Putamen (tissue), 1 donor: ENCODE results near the gene ANKFN1.

ENCODE experiments used
- DNase-seq: peaks from one replicate; pipeline ENCODE4 v3.0.0-alpha.2; 2016; ENCODE audit warnings: low spot score

Gene ANKFN1

DNA sequence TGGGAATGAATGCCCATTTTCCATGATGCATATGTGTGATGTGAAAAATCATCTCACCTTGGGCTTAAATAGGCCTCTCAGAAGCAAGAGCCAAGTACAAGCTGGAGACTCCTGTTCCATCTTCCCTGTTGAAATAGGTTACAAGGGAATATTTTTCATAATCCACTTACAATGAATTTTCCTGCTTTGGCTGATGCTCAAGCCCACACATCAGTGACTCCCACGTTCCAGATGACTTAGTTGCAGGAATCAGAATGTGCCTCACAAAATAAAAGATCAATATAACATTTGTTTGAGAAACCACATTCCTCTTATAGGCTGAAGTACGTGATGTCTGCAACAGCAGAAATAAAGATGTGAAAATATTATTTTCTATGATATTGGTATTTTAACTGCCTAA lies 24.1 kb downstream of the ANKFN1 start:
- no peak for DNase-seq

GRCh38 chr17:56178203-56178602 lies 24.9 kb downstream of the ANKFN1 start:
- DNase-seq, result no peak

- DNase-seq, result no peak
Observed at GRCh38 chr17:56182081-56182480, 28.8 kb downstream of the ANKFN1 start.

GRCh38 chr17:56184650-56185049 lies 31.4 kb downstream of the ANKFN1 start:
- no peak for DNase-seq

GRCh38 chr17:56185491-56186221 lies 32.4 kb downstream of the ANKFN1 start:
- no peak for DNase-seq

- DNase-seq, result no peak
Observed at GRCh38 chr17:56186222-56186786, 33.0 kb downstream of the ANKFN1 start.

DNA sequence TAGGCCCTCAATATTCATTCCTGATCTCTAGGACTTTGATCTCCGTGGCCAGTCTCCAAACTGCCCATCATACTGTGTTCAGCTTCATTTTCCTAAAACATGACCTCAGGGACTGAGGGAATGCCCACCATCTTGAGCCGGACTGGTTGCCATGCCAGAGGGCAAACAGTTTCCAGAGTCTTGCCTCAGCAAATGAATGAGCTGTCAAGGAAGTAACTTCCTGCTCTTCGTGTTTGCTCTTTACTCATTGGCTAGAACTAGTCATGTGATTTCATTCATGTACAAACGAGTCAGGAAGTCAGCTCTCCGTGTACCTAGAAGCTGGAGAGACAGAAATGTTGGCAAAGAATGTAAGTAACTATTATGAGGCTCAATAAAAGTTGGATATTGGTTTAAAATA lies 50.2 kb downstream of the ANKFN1 start:
- no peak for DNase-seq

GRCh38 chr17:56206351-56206750 lies 53.1 kb downstream of the ANKFN1 start:
- no peak for DNase-seq

DNA sequence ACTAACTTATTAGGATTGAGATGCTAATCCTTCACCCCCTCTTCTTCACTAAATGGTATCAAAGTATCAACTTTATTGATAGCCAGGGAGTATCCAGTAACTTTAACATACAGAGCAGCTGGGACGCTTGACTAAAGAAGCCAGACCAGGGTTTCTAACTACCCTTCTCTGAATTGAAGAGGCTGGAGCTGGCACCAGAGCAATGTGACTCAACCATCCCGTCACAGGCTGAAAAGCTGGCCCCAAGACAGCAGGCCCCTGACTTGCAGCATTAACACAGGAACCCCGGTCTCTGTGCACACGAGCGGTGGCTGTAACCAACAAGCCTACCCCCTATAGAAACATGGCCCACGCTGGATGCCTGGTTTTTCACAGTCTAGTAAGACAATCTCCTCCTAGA lies 59.8 kb downstream of the ANKFN1 start:
- no peak for DNase-seq

GRCh38 chr17:56217921-56218320 lies 64.6 kb downstream of the ANKFN1 start:
- DNase-seq, result no peak

GRCh38 chr17:56222255-56222654 lies 69.0 kb downstream of the ANKFN1 start:
- DNase-seq, result no peak

DNA sequence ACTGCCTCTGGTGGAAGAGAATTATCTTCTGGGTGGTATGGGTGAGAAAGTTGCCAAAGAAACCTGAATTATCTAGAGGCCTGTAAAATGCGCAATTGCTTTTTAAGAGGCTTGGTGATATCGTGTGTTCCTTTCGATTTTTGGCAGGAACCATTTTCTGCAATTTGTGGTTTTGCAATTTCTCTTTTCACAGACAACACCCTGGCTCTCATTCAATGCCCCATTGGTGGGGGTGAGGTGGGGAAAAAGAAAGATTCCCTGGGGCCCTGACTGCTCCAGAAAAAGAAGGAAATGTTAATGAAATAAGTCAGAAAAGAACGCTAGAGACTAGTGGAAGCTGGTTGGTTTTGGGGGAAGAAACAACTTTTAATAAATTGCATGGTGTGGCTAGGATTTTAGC lies 77.4 kb downstream of the ANKFN1 start:
- DNase-seq, result no peak

GRCh38 chr17:56231252-56231651 lies 78.0 kb downstream of the ANKFN1 start:
- no peak for DNase-seq

DNA sequence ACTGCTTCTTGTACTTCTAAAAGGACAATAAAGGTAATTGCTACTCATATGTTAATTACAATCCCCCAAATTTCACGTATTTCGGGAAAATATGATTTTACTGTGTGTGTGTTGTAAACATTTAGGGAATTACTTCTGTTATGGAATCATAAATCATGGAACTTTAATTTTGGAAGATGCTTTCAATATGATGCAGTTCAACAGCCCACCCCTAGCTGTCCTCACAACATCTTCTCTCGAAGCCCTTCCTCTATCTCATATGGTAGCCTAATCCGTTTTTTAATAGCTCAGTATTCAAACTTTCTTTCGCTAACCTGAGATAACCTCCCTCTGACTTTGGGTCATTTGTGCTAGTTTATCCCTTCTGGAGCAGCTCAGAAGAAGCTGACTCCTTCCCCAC lies 78.4 kb downstream of the ANKFN1 start:
- no peak for DNase-seq

DNA sequence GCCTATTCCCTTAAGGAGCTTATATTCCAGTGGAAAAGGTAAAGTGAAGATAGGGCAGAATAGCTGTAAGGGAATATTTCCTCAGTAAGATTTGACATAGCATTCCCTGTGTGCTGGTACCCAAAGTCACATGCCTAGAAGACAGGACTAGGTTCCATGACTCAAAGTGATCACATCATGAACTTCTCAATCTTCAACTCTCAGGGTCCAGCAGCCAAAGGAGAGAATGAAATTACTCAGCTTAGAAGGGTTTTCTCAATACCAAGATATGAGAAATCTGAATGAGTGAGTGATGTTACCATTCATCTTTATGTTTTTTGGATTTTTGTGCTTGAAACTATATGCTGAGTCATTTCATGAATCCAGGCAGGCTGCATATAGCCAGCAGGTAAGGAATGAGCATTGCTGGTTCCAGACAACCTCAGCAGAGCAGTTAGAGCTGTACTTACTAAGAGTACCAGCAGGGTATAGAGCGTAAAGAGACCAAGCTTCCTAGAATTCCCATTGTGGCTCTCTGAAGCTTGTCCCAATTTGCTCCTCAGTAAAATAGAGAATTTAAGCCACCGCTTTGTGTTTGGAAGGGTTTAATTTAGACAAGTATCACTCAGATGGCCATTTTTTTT lies 91.1 kb downstream of the ANKFN1 start:
- no peak for DNase-seq

- no peak for DNase-seq
Observed at GRCh38 chr17:56247816-56248215, 94.5 kb downstream of the ANKFN1 start.

DNA sequence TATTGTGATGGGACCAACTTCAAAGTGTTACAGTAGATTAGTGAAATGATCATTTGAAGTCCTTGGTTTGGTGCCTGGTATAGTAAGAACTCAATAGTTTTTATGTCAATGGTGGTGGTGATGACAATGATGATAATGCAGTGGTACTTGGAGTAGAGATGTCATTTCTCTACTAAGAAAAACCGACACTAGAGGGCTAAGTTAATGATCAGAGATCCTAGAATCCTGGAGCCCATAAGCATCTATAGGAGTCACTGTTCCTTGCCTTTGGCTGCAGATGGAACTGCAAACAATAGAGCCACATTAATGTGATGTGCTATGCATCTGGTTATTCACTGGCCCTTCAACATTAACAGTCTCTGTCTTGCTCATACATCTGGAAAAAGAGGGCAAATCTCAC lies 103.8 kb downstream of the ANKFN1 start:
- no peak for DNase-seq

DNA sequence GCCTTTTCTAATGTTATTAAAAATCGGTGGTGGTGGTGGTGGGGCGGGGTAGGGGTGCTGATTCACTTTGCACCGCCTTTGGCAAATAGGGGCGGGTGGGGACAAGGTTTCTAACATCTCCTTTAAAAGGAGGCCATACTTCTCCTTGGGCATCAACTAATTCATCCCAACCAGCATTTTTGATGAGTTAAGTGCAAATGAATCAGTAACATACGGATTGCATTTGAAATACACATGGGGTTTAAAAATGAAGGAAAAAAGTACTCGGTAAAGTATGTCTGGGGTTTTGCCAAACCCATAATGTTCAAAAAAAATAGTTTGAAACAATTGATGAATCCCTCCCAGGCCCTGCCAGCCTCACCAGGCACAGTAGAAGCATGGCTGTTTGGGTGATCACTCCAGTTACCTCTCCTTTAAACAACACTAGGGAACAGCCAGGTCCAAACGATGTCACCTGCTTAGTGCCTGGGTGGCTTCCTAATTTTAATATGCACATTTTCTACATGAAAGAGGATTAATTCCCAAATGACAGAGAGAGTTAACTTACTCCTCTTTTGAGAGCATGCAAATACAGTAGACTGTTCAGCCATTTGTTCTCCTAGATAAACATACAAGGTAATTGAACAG lies 107.2 kb downstream of the ANKFN1 start:
- no peak for DNase-seq

- DNase-seq, result no peak
Observed at GRCh38 chr17:56262803-56263202, 109.5 kb downstream of the ANKFN1 start.

GRCh38 chr17:56269556-56270389 lies 116.5 kb downstream of the ANKFN1 start:
- no peak for DNase-seq

DNA sequence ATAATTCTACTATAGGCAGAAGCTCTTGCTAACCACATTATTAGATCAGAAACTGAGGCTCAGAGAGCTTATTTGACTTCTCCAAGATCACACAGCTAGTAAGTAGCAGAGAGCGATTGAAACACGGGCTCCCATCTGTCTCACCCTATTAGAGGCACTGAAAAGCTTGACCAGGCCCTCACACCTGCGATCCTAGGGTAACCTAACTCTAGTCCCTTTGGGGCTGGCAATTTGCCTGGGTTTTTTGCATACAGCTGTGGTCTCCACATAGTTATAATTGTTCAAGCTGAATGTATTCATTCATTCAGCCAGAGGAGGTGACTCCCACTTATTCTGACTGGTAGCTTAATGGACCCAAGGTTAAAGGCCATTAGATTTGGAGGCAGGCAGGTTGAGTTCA lies 121.2 kb downstream of the ANKFN1 start:
- no peak for DNase-seq

GRCh38 chr17:56284482-56284881 lies 131.2 kb downstream of the ANKFN1 start:
- no peak for DNase-seq
